Measurements from ENCODE around the gene CD151. TPM values are rescaled to one million over a fixed set of nuclear protein-coding genes. Genes with fewer than 3 reads are reported as not detected.

Gene CD151
- total RNA-seq, 4 donors from 2014 or later: 87.6 to 118 (median 94.0) TPM

DNA sequence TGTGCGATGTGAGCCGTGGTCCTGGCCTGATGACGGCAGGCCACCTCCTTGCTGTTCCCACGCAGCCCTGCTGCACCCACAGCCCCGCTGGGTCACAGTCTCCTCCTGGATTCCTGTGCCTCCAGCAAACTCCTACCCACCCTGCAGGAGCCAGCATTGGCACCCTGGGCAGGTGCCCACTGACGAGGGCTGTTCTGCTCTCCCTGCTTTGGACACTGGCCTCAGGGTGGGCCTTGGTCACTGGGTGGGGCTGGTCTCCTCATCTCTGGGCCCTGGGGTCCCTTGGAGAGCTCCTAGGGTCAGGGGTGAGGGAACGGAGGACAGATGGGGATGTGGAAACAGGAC, 22.6 kb downstream of the CD151 start:
- no peak for DNase-seq
- Histone ChIP-seq H3K36me3 (no peaks in the 10 kb centered on the region), H3K27me3 (peaks cover 0 to 7% (median 0%) of the 10 kb centered on the region in 4 donors), H3K4me3 (no peak overlapping the region), H3K9me3 (no peaks in the 10 kb centered on the region), H3K4me1 (peaks cover 10 to 52% (median 11%) of the 10 kb centered on the region in 3 donors), H3K27ac (no peak overlapping the region)
- intact Hi-C loops (cut with DNase I): no loop called here
- no CpG with 5 or more reads among the region's 7 CpGs for WGBS, 2 donors
- TF ChIP-seq, protein P1, sequence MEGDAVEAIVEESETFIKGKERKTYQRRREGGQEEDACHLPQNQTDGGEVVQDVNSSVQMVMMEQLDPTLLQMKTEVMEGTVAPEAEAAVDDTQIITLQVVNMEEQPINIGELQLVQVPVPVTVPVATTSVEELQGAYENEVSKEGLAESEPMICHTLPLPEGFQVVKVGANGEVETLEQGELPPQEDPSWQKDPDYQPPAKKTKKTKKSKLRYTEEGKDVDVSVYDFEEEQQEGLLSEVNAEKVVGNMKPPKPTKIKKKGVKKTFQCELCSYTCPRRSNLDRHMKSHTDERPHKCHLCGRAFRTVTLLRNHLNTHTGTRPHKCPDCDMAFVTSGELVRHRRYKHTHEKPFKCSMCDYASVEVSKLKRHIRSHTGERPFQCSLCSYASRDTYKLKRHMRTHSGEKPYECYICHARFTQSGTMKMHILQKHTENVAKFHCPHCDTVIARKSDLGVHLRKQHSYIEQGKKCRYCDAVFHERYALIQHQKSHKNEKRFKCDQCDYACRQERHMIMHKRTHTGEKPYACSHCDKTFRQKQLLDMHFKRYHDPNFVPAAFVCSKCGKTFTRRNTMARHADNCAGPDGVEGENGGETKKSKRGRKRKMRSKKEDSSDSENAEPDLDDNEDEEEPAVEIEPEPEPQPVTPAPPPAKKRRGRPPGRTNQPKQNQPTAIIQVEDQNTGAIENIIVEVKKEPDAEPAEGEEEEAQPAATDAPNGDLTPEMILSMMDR (IDR thresholded peaks at IDR 0.05): no peak
- TF ChIP-seq POLR2A (IDR thresholded peaks at IDR 0.05): no peak

DNA sequence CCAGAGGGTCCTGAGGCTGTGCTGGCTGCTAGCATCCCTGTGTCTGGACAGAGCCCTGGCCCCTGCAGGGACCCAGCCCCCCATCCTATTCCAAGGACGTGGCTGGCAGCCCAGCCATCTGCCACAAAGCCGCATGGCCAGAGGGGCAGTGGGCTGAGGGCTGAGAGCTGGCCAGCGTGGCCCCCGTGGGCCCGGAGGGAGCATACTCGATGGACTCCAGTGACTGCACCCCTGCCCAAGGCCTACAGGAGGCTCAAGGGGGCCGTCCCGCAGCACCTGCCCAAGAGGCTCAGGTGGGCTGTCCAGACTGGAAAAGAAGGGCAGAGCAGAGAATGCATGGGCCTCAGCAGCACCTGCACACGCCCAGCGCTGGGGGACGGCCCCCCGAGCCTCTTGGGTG, 23.0 kb downstream of the CD151 start:
- H3K9me3 ChIP-seq: no peaks in the 10 kb centered on the region
- no peak overlapping the region for H3K27ac ChIP-seq
- H3K4me1 ChIP-seq: peaks cover 11 to 49% (median 11%) of the 10 kb centered on the region in 3 donors
- TF ChIP-seq, protein P1 (IDR thresholded peaks at IDR 0.05): no peak
- TF ChIP-seq POLR2A (IDR thresholded peaks at IDR 0.05): no peak
- peaks cover 0 to 2% (median 0%) of the 10 kb centered on the region in 4 donors for H3K27me3 ChIP-seq
- H3K36me3 ChIP-seq: no peaks in the 10 kb centered on the region
- WGBS, 2 donors: 100% methylated on average over 1 of the region's 12 CpGs; no CpG with 5 or more reads in 1 of the 2 donors
- intact Hi-C loops (cut with DNase I): no loop called here
- DNase-seq: no peak
- no peak overlapping the region for H3K4me3 ChIP-seq

DNA sequence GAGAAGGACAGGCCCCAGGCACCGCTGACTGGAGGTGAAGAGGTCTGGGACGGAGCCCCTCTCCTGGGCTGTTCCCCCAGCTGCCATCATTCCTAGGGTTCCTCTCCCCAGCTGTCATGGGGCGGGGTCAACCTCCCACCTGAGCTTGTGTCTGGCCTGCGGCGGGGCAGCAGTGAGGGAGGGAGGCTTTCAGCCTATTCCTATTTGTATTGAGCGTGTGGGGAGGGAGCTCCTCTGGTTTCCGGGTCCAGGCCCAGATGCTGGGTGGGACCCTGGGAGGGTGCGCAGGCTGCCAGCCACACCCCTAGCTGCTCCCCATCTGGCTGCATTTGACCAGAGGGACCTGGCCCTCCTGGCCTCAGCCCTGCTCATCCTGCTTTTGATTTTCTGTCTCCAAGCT, 23.6 kb downstream of the CD151 start:
- Histone ChIP-seq H3K9me3 (no peaks in the 10 kb centered on the region), H3K27ac (no peak overlapping the region), H3K36me3 (no peaks in the 10 kb centered on the region), H3K27me3 (no peaks in the 10 kb centered on the region), H3K4me3 (no peak overlapping the region), H3K4me1 (peaks cover 11 to 43% (median 11%) of the 10 kb centered on the region in 3 donors)
- no peak for DNase-seq
- WGBS, 2 donors: 67% methylated on average over 4 of the region's 8 CpGs; no CpG with 5 or more reads in 1 of the 2 donors
- intact Hi-C loops (cut with DNase I): no loop called here
- TF ChIP-seq POLR2A (IDR thresholded peaks at IDR 0.05): no peak
- TF ChIP-seq, protein P1 (IDR thresholded peaks at IDR 0.05): no peak

DNA sequence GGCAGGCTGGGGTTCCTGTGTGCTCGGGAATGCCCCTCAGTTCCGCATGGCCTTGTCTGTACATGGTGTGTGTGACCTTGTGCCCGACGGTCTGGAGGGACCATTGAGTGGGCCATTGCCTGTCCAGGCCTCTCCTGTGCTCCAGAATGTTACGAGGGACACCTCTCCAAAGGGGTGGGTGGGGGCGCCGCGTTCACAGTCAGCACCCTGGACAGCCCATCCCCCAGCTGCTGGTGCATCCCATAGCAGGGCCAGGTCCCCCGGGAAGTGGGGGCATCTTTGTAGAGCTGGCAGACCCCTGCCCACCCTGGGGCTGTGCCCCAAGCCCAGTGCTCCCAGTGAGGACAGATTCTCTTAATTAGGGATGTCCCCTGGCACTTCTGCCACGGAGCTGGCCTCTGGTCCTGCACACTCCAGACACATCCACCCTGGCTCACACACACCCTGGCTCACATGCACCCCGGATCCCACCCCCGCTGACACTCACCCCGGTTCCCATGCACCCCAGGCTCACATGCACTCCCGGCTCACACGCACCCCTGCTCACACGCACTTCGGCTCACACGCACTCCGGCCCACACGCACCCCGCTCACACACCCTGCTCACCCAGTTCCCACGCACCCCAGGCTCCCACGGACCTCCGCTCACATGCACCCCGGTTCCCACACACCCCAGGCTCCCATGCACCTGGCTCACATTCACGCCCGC, 25.5 kb downstream of the CD151 start:
- 85 to 88% methylated on average over 15 to 16 of the region's 27 CpGs for WGBS, 2 donors
- Histone ChIP-seq H3K4me1 (peaks cover 11 to 51% (median 11%) of the 10 kb centered on the region in 3 donors), H3K4me3 (no peak overlapping the region), H3K27ac (no peak overlapping the region), H3K9me3 (no peaks in the 10 kb centered on the region), H3K27me3 (no peaks in the 10 kb centered on the region), H3K36me3 (peaks cover 0 to 9% (median 7%) of the 10 kb centered on the region in 3 donors)
- TF ChIP-seq POLR2A (IDR thresholded peaks at IDR 0.05): no peak
- TF ChIP-seq, protein P1 (IDR thresholded peaks at IDR 0.05): no peak
- no peak for DNase-seq
- intact Hi-C loops (cut with DNase I): no loop called here

DNA sequence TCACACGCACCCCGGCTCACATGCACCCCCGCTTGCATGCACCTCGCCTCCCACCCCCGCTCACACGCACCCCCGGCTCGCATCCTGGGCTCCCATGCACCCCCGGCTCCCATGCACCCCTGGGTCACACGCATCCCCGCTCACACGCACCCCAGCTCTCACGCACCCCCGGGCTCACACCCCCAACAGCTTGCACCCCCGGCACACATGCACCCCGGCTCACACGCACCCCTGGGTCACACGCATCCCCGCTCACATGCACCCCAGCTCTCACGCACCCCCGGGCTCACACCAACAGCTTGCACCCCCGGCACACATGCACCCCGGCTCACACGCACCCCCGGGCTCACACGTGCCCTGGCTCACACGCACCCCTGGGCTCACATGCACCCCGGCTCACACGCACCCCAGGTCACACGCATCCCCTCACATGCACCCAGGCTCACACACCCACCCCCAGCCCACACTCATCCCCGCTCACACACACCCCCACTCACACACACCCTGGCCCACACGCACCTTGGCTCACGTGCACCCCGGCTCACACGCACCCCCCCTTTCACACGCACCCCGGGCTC, 26.1 kb downstream of the CD151 start:
- peaks cover 11 to 51% (median 11%) of the 10 kb centered on the region in 3 donors for H3K4me1 ChIP-seq

More for the DNA sequence above, 26.1 kb downstream of the CD151 start:
- 74 to 81% methylated on average over 12 to 13 of the region's 37 CpGs for WGBS, 2 donors
- peaks cover 0 to 16% (median 7%) of the 10 kb centered on the region in 3 donors for H3K36me3 ChIP-seq
- H3K9me3 ChIP-seq: no peaks in the 10 kb centered on the region
- no peak overlapping the region for H3K27ac ChIP-seq
- DNase-seq: no peak
- H3K4me3 ChIP-seq: no peak overlapping the region
- no peaks in the 10 kb centered on the region for H3K27me3 ChIP-seq
- intact Hi-C loops (cut with DNase I): no loop called here
- TF ChIP-seq, protein P1 (IDR thresholded peaks at IDR 0.05): no peak
- no peak for TF ChIP-seq POLR2A (IDR thresholded peaks at IDR 0.05)

Measured in esophagus squamous epithelium (tissue), 5 donors.